ENCODE results near the gene AOC3. TPM values are rescaled to one million over a fixed set of nuclear protein-coding genes. Genes with fewer than 3 reads are reported as not detected.

AOC3 gene
- 0.15 TPM for total RNA-seq (2013)
- under 1 TPM in 1 of 3 donors, not detected in 2; 0.85 TPM for polyA plus RNA-seq
- polyA minus RNA-seq, result 0.28 and 0.32 TPM in 2 replicates
- 0.08 to 4.5 (median 1.4) reads per million in 11 experiments for total RNA-seq

GRCh38 chr17:42850954-42851353, at the start of gene AOC3:
TSS of gene AOC3 (plus strand) at chr17:42851199. CDS start at chr17:42851344, 145 bp downstream.
- H3K4me3 ChIP-seq (replicated peaks in 1 of 3; ENCODE audit: low read depth in 2 of 3, low read length in 3 of 3), result no peak within 1 kb of the TSS
- peaks cover 0 to 1% (median 0%) of the 10 kb centered on the region in 7 donors for H3K9me3 Mint-ChIP-seq
- WGBS (ENCODE audit: insufficient coverage), result 81% methylated on average over 6 of the region's 9 CpGs
- H3K4me3 Mint-ChIP-seq, result no peak within 1 kb of the TSS
- no peaks in the 10 kb centered on the region for H3K9me3 ChIP-seq (replicated peaks in 1 of 2; ENCODE audit: control insufficient read depth in 1 of 2, insufficient read depth in 1 of 2, low read length in 2 of 2)
- peak within 1 kb of the TSS; percentile 12 for H3K9ac ChIP-seq (ENCODE audit: insufficient read depth, low read length, poor library complexity, severe bottlenecking)
- no peak within 1 kb of the TSS for H2AFZ ChIP-seq (ENCODE audit: insufficient read depth, low read depth, low read length, poor library complexity, severe bottlenecking)
- H3K36me3 Mint-ChIP-seq, result peaks cover under 1 to 3% of the 10 kb centered on the region in 2 donors
- DNase-seq, result no peak
- TF ChIP-seq CTCF (IDR thresholded peaks at IDR 0.05), result no peak
- peaks cover 22% of the 10 kb centered on the region for H3K4me1 Mint-ChIP-seq
- H3K27me3 Mint-ChIP-seq (ENCODE audit: low read depth in 3 of 3), result peaks cover 3 to 5% (median 5%) of the 10 kb centered on the region in 3 donors
- H3K27ac Mint-ChIP-seq, result peak within 1 kb of the TSS in 2 of 7 donors; percentile 5 to 33
- H4K20me1 ChIP-seq (ENCODE audit: insufficient read depth, low read length), result peaks cover 5% of the 10 kb centered on the region
- H3K27ac ChIP-seq (ENCODE audit: low read depth in 1 of 2, low read length in 2 of 2), result no peak within 1 kb of the TSS
- no peaks in the 10 kb centered on the region for H3K79me2 ChIP-seq (ENCODE audit: insufficient read depth, low read length)
- no peaks in the 10 kb centered on the region for H3K27me3 ChIP-seq (ENCODE audit: control insufficient read depth in 2 of 2, insufficient read depth in 2 of 2, low read length in 2 of 2)
- no peak within 1 kb of the TSS for H3K4me2 ChIP-seq (replicated peaks; ENCODE audit: extremely low read depth, low read length, poor library complexity, severe bottlenecking)
- peaks cover 18 to 25% of the 10 kb centered on the region in 2 donors for H3K4me1 ChIP-seq (ENCODE audit: control insufficient read depth in 1 of 2, insufficient read depth in 2 of 2, low read length in 2 of 2)
- intact Hi-C loops (cut with micrococcal nuclease), result no loop called here
- no peaks in the 10 kb centered on the region for H3K36me3 ChIP-seq (replicated peaks in 1 of 2; ENCODE audit: control insufficient read depth in 1 of 2, insufficient read depth in 2 of 2, low read length in 2 of 2)

GRCh38 chr17:42803074-42803883, 47.7 kb upstream of the AOC3 start:
- Histone ChIP-seq H3K4me2 (replicated peaks; ENCODE audit: extremely low read depth, low read length, poor library complexity, severe bottlenecking) (no peak overlapping the region), H3K79me2 (ENCODE audit: insufficient read depth, low read length) (peaks cover 1% of the 10 kb centered on the region), H3K27ac (ENCODE audit: low read depth in 1 of 2, low read length in 2 of 2) (no peak overlapping the region), H3K4me3 (replicated peaks in 1 of 3; ENCODE audit: low read depth in 2 of 3, low read length in 3 of 3) (no peak overlapping the region), H3K4me1 (ENCODE audit: control insufficient read depth in 1 of 2, insufficient read depth in 2 of 2, low read length in 2 of 2) (peaks cover 5 to 6% of the 10 kb centered on the region in 2 donors), H2AFZ (ENCODE audit: insufficient read depth, low read depth, low read length, poor library complexity, severe bottlenecking) (no peak overlapping the region), H3K9ac (ENCODE audit: insufficient read depth, low read length, poor library complexity, severe bottlenecking) (no peak overlapping the region), H3K9me3 (replicated peaks in 1 of 2; ENCODE audit: control insufficient read depth in 1 of 2, insufficient read depth in 1 of 2, low read length in 2 of 2) (no peaks in the 10 kb centered on the region), H3K27me3 (ENCODE audit: control insufficient read depth in 2 of 2, insufficient read depth in 2 of 2, low read length in 2 of 2) (no peaks in the 10 kb centered on the region), H4K20me1 (ENCODE audit: insufficient read depth, low read length) (no peaks in the 10 kb centered on the region), H3K36me3 (replicated peaks in 1 of 2; ENCODE audit: control insufficient read depth in 1 of 2, insufficient read depth in 2 of 2, low read length in 2 of 2) (no peaks in the 10 kb centered on the region)
- TF ChIP-seq CTCF (IDR thresholded peaks at IDR 0.05), result no peak
- H3K27me3 Mint-ChIP-seq (ENCODE audit: low read depth in 3 of 3), result peaks cover 6 to 13% (median 6%) of the 10 kb centered on the region in 3 donors
- no peak overlapping the region for H3K4me3 Mint-ChIP-seq
- no CpG with 5 or more reads among the region's 2 CpGs for WGBS (ENCODE audit: insufficient coverage)
- no peak for DNase-seq
- H3K4me1 Mint-ChIP-seq, result peaks cover 5% of the 10 kb centered on the region
- peaks cover 0 to 3% of the 10 kb centered on the region in 2 donors for H3K36me3 Mint-ChIP-seq
- no peak overlapping the region for H3K27ac Mint-ChIP-seq
- H3K9me3 Mint-ChIP-seq, result no peaks in the 10 kb centered on the region
- intact Hi-C loops (cut with micrococcal nuclease), result no loop called here

Measured in CD14-positive monocyte (primary cell).